SJSA1 (cell line): ENCODE results near the gene PDE11A. TPM values are rescaled to one million over a fixed set of nuclear protein-coding genes. Genes with fewer than 3 reads are reported as not detected.
"Not testable (repeated sequence)": the region's sequence is repeated elsewhere in the genome, so short reads cannot be mapped to it uniquely, and the experiment has no call there.

Source experiments
- DNase-seq, 2 experiments: peaks; one replicate each; pipeline ENCODE4 v3.0.0-alpha.2; 2015 to 2020; ENCODE audit warnings: low spot score in 2 of 2, low read depth in 1 of 2
- H3K27ac ChIP-seq: fragments of 250-450 bp; sonication (Bioruptor Pico); 2 replicates; pipeline ENCODE4 v1.5.1; 2020; ENCODE audit warnings: mild to moderate bottlenecking, moderate library complexity
- H3K27me3 ChIP-seq: fragments of 250-450 bp; sonication (Bioruptor Pico); replicated peaks from 2 replicates; pipeline ENCODE4 v1.5.1; 2020; ENCODE audit warnings: mild to moderate bottlenecking, moderate library complexity
- H3K36me3 ChIP-seq: fragments of 250-450 bp; sonication (Bioruptor Pico); 2 replicates; pipeline ENCODE4 v1.5.1; 2020; ENCODE audit warnings: mild to moderate bottlenecking
- H3K4me1 ChIP-seq: fragments of 250-450 bp; sonication (Bioruptor Pico); replicated peaks from 2 replicates; pipeline ENCODE4 v1.6.1; 2021; ENCODE audit warnings: mild to moderate bottlenecking
- H3K4me3 ChIP-seq: fragments of 250-450 bp; sonication (Bioruptor Pico); 2 replicates; pipeline ENCODE4 v1.5.1; 2020; ENCODE audit warnings: mild to moderate bottlenecking
- H3K9me3 ChIP-seq: fragments of 250-450 bp; sonication (Bioruptor Pico); replicated peaks from 2 replicates; pipeline ENCODE4 v1.5.1; 2020; ENCODE audit warnings: mild to moderate bottlenecking
- total RNA-seq: library from RNA; depleted of rRNA; stranded (reverse); fragments of >200 nt; shearing (Covaris generic); gene quantifications from 2 replicates; pipeline ENCODE4 v1.2.3, GENCODE V29; 2014

The PDE11A gene
- total RNA-seq, 1 experiment from 2014 or later: 0.42 TPM

- Histone ChIP-seq H3K9me3 (no peaks in the 10 kb centered on the region), H3K4me1 (peaks cover under 1% of the 10 kb centered on the region; the same call in 1 of the 2 replicates), H3K27ac (no peak overlapping the region), H3K4me3 (no peak overlapping the region), H3K27me3 (no peaks in the 10 kb centered on the region), H3K36me3 (no peaks in the 10 kb centered on the region)
- DNase-seq: no peak
Observed at GRCh38 chr2:178066890-178067669, 5.5 kb downstream of the PDE11A start.

- no peak overlapping the region for H3K27ac ChIP-seq
- no peaks in the 10 kb centered on the region for H3K27me3 ChIP-seq
- no peak for DNase-seq
- no peaks in the 10 kb centered on the region for H3K9me3 ChIP-seq
- no peaks in the 10 kb centered on the region for H3K4me1 ChIP-seq
- no peaks in the 10 kb centered on the region for H3K36me3 ChIP-seq
- H3K4me3 ChIP-seq: no peak overlapping the region
Observed at GRCh38 chr2:178066324-178066723, 6.3 kb downstream of the PDE11A start.

- Histone ChIP-seq H3K4me1 (no peaks in the 10 kb centered on the region), H3K9me3 (no peaks in the 10 kb centered on the region), H3K27ac (no peak overlapping the region), H3K27me3 (no peaks in the 10 kb centered on the region), H3K36me3 (no peaks in the 10 kb centered on the region), H3K4me3 (no peak overlapping the region)
- no peak for DNase-seq
Observed at GRCh38 chr2:178059681-178060080, 12.9 kb downstream of the PDE11A start.

DNA sequence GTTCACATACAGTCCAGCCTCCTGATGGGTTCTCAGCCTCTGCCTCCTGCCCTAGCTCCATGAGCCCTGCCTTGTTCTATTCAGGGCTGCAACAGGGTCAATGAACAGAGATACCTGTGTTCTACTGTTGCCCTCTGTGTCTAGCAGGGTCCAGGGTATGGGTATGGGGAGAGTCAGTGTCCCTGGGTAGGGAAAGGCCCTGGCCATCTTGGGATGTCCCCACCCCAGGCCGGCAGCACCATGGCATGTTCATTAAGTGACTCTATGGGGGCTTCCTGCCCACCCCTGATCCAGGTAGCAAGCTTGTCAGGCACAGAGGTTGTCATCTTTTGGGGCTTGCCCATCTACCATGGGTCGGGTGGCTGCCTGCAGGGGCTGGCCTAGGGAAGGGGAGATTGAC is 13.5 kb downstream of the PDE11A start:
- Histone ChIP-seq H3K9me3 (no peaks in the 10 kb centered on the region), H3K27ac (no peak overlapping the region), H3K27me3 (no peaks in the 10 kb centered on the region), H3K4me1 (no peaks in the 10 kb centered on the region), H3K36me3 (no peaks in the 10 kb centered on the region), H3K4me3 (no peak overlapping the region)
- no peak for DNase-seq

DNA sequence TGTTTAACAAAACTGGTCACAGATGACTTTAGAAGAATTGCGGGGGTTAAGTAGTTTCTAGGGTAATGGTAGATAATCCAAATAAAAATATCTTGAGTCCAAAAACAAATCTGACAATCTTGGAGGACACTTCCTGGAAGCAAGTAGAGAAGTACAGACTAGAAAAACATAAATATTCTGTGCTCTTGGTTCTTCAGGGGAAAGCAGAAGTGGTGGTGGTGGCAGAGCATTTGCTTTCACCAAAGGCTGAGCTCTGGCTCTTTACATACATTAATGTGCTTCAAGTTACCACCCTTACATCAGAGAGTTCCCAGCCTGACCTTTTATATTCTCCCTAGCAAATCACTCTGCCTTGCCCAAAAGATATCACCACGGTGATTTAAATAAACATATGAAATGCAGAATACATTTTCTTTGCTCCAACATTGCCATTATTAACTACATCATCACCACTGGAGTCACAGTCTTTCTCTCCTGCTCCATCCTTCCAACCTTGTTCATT is 15.3 kb downstream of the PDE11A start:
- Histone ChIP-seq H3K36me3 (no peaks in the 10 kb centered on the region), H3K9me3 (no peaks in the 10 kb centered on the region), H3K27ac (no peak overlapping the region), H3K4me3 (no peak overlapping the region), H3K4me1 (no peaks in the 10 kb centered on the region), H3K27me3 (no peaks in the 10 kb centered on the region)
- DNase-seq: no peak

GRCh38 chr2:178056345-178056744 is 16.2 kb downstream of the PDE11A start:
- H3K27me3 ChIP-seq: no peaks in the 10 kb centered on the region
- DNase-seq: no peak
- H3K27ac ChIP-seq: no peak overlapping the region
- H3K4me1 ChIP-seq: no peaks in the 10 kb centered on the region
- H3K4me3 ChIP-seq: no peak overlapping the region
- H3K9me3 ChIP-seq: no peaks in the 10 kb centered on the region
- H3K36me3 ChIP-seq: no peaks in the 10 kb centered on the region

- H3K9me3 ChIP-seq, H3K4me3 ChIP-seq, H3K4me1 ChIP-seq, H3K27me3 ChIP-seq, DNase-seq, H3K27ac ChIP-seq, H3K36me3 ChIP-seq: not testable (repeated sequence)
Observed at GRCh38 chr2:178051257-178051656, 21.3 kb downstream of the PDE11A start.

DNA sequence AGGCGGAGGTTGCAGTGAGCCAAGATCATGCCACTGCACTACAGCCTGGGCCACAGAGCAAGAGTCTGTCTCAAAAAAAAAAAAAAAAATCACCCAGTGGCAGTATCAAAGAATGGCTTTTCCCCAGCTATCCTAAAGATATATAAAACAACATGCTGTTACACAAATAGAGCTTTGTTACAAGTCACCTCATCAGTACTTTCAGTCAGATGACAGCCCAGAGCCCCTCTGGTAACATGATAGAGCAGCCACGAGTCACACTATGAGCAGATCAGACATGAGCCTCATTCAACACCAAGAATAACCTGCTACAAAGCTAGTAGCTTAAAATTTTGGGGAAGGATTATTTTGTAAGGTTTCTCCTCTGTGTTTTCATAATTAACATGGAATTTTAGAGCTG is 25.2 kb downstream of the PDE11A start:
- DNase-seq: no peak
- Histone ChIP-seq H3K36me3 (no peaks in the 10 kb centered on the region), H3K27ac (no peak overlapping the region)

GRCh38 chr2:178044836-178045235 is 27.7 kb downstream of the PDE11A start:
- no peaks in the 10 kb centered on the region for H3K36me3 ChIP-seq
- H3K27me3 ChIP-seq: peaks cover 5% of the 10 kb centered on the region; the same call in 1 of the 2 replicates
- no peak overlapping the region for H3K4me3 ChIP-seq
- no peak for DNase-seq
- H3K27ac ChIP-seq: no peak overlapping the region
- no peaks in the 10 kb centered on the region; the same call in 1 of the 2 replicates for H3K9me3 ChIP-seq
- H3K4me1 ChIP-seq: no peaks in the 10 kb centered on the region

More for the DNA sequence above, 25.2 kb downstream of the PDE11A start:
- H3K4me3 ChIP-seq: no peak overlapping the region
- no peaks in the 10 kb centered on the region for H3K4me1 ChIP-seq
- H3K9me3 ChIP-seq: no peaks in the 10 kb centered on the region; the same call in 1 of the 2 replicates
- H3K27me3 ChIP-seq: peaks cover 5% of the 10 kb centered on the region; the same call in 1 of the 2 replicates

DNA sequence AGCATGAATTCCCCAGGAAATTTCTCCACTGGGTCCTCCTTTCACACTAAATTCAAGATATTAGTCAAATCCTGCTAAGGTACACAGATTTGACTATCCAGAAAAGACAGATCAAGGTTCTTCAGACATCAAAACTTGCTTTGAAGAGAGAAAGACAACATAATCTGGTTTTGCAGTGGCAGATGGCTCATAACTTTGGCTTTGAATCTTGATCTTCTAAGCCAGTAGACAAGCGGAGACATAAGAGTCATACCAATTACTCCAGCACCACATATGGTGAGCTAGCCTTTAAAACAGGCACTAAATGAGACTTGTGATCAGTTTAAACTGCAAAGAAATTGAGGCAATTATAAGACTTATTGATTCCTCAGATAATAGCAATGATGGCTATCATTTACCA is 29.3 kb downstream of the PDE11A start:
- Histone ChIP-seq H3K27me3 (peaks cover 5% of the 10 kb centered on the region; the same call in 1 of the 2 replicates), H3K27ac (no peak overlapping the region), H3K36me3 (no peaks in the 10 kb centered on the region), H3K4me3 (no peak overlapping the region), H3K9me3 (no peaks in the 10 kb centered on the region; the same call in 1 of the 2 replicates), H3K4me1 (no peaks in the 10 kb centered on the region)
- no peak for DNase-seq

DNA sequence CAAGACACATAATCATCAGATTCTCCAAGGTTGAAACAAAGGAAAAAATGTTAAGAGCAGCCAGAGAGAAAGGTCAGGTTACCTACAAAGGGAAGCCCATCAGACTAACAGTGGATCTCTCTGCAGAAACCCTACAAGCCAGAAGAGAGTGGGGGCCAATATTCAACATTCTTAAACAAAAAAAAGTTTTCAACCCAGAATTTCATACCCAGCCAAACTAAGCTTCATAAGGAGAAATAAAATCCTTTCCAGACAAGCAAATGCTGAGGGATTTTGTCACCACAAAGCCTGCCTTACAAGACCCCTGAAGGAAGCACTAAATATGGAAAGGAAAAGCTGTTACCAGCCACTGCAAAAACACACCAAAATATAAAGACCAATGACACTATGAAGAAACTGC is 39.0 kb downstream of the PDE11A start:
- H3K27ac ChIP-seq, H3K4me1 ChIP-seq, DNase-seq, H3K27me3 ChIP-seq, H3K36me3 ChIP-seq, H3K4me3 ChIP-seq, H3K9me3 ChIP-seq: not testable (repeated sequence)

GRCh38 chr2:178029342-178029741 is 43.2 kb downstream of the PDE11A start:
- no peak for DNase-seq
- Histone ChIP-seq H3K36me3 (no peaks in the 10 kb centered on the region), H3K27ac (no peak overlapping the region), H3K4me1 (no peaks in the 10 kb centered on the region), H3K27me3 (no peaks in the 10 kb centered on the region), H3K4me3 (no peak overlapping the region), H3K9me3 (no peaks in the 10 kb centered on the region; the same call in 1 of the 2 replicates)

DNA sequence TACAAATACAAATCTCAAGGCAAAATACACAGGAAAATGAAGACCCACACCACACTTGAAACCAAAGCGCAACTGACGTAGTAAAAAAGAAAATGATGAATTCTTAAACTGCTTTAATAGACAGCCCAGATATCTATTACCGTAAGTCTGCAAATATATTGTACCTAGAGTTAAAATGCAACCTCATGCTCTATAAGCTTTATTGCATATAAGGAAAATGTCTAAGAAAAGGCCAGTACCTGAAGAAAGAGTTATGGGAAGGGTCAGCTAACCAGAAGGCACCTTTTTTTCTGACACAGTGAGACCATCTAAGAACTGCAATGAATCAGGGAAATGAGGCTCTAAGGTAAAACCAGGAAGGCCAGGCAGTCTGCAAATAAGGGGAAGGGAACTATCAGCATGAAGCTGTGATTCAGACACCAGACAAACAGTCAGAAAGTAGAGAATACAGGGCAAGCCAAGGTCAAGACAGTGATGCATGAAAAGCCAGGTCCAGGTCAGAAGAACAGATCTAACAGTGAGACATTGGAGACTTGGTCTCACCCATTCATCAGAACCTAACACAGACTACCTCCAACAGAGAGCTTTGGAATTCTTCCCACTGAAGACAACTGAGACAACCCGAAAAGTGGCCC is 46.9 kb downstream of the PDE11A start:
- Histone ChIP-seq H3K4me1 (no peaks in the 10 kb centered on the region), H3K4me3 (no peak overlapping the region), H3K27ac (no peak overlapping the region), H3K9me3 (no peaks in the 10 kb centered on the region), H3K36me3 (no peaks in the 10 kb centered on the region), H3K27me3 (no peaks in the 10 kb centered on the region)
- no peak for DNase-seq

DNA sequence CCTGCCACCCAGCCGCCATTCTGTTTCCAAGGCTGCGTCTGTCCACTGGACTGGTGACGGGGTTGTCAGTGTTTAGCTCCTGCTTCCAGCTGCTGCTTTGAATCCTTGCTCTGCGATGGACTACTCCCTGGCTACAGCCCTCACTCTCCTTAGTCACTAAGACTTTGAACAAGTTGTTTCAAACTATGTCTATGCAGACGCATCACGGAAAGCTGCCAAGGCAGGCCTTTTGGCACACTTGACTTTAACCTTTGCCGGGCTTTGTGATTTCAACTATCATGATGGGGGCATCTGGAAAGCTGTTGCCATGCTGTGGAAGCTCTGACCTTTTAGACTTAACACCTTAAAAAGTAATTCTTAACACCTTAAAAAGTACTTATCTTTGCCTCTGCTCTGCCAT is 54.4 kb downstream of the PDE11A start:
- no peak for DNase-seq
- no peaks in the 10 kb centered on the region for H3K4me1 ChIP-seq
- no peak overlapping the region for H3K4me3 ChIP-seq
- H3K27me3 ChIP-seq: no peaks in the 10 kb centered on the region
- H3K36me3 ChIP-seq: no peaks in the 10 kb centered on the region
- no peak overlapping the region for H3K27ac ChIP-seq
- no peaks in the 10 kb centered on the region for H3K9me3 ChIP-seq
